ENCODE results near the gene TRMT1. TPM values are rescaled to one million over a fixed set of nuclear protein-coding genes. Genes with fewer than 3 reads are reported as not detected.

Gene TRMT1
- total RNA-seq, 1 experiment from 2014 or later, result 35.9 TPM

- H3K9ac ChIP-seq (ENCODE audit: low read length), result no peak overlapping the region
These were observed 44.9 kb downstream of the TRMT1 start for GRCh38 chr19:13071444-13072187.

DNA sequence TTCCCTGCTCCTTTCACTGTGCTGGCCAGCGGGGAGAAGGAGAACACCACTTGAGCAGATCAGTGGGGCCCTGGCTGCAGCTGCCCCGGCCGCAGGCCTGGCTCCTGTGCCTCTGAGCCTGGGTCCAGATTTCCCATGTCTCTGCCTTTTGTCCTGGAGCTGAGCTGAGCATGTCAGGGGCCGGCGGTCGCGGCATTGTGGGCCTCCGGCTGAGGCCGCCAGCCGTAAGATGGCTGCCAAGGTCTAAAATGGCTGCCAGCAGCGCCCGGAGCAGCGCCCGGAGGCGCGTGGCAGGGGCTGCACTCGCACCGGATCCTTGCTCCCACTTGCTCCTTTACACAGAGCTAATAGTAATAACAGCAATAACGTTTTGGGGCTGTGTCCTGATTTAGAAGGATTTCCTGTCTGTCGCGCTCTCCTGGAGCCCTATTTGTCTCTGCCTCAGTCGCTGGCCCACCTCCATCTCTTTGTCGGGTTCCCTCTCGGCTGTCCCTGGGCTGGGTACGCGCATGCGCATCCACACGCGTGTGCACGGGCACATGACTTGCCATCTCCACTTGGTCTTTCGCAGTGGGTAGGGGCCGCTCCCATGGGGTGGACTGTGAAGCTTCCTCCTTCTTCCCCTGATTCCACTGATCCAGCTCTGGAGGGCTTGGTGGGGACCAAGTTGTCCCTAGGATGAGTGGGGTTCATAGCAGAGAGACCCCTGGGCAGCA is 46.0 kb downstream of the TRMT1 start:
- H3K27me3 ChIP-seq (ENCODE audit: low read length), result no peaks in the 10 kb centered on the region
- H3K9me3 ChIP-seq (ENCODE audit: low read length), result no peaks in the 10 kb centered on the region
- no peaks in the 10 kb centered on the region for H4K20me1 ChIP-seq (ENCODE audit: insufficient read depth, low read depth, low read length)
- H3K36me3 ChIP-seq (ENCODE audit: insufficient read depth, low read length), result no peaks in the 10 kb centered on the region
- no peak overlapping the region for H3K4me2 ChIP-seq (ENCODE audit: low read depth, low read length, poor library complexity, severe bottlenecking)
- no peaks in the 10 kb centered on the region for H3K4me1 ChIP-seq (ENCODE audit: low read length)
- H3K9me2 ChIP-seq (replicated peaks; ENCODE audit: insufficient read depth, low read length), result no peaks in the 10 kb centered on the region
- H3K9ac ChIP-seq (ENCODE audit: low read length), result no peak overlapping the region
- no peak overlapping the region for H2AFZ ChIP-seq (ENCODE audit: low read length)
- H3K79me2 ChIP-seq (ENCODE audit: low read length), result no peaks in the 10 kb centered on the region
- DNase-seq, result no peak
- no peak overlapping the region for H3K27ac ChIP-seq (ENCODE audit: low read length)
- no peak overlapping the region for H3K4me3 ChIP-seq (ENCODE audit: low read length)

More at GRCh38 chr19:13071444-13072187, 44.9 kb downstream of the TRMT1 start:
- no peak overlapping the region for H3K27ac ChIP-seq (ENCODE audit: low read length)
- no peaks in the 10 kb centered on the region for H3K36me3 ChIP-seq (ENCODE audit: insufficient read depth, low read length)
- no peaks in the 10 kb centered on the region for H4K20me1 ChIP-seq (ENCODE audit: insufficient read depth, low read depth, low read length)
- no peak for DNase-seq
- no peaks in the 10 kb centered on the region for H3K9me3 ChIP-seq (ENCODE audit: low read length)
- H3K4me1 ChIP-seq (ENCODE audit: low read length), result no peaks in the 10 kb centered on the region
- H3K4me3 ChIP-seq (ENCODE audit: low read length), result no peak overlapping the region
- no peaks in the 10 kb centered on the region for H3K27me3 ChIP-seq (ENCODE audit: low read length)
- no peaks in the 10 kb centered on the region for H3K79me2 ChIP-seq (ENCODE audit: low read length)
- no peaks in the 10 kb centered on the region for H3K9me2 ChIP-seq (replicated peaks; ENCODE audit: insufficient read depth, low read length)
- H2AFZ ChIP-seq (ENCODE audit: low read length), result no peak overlapping the region
- no peak overlapping the region for H3K4me2 ChIP-seq (ENCODE audit: low read depth, low read length, poor library complexity, severe bottlenecking)

DNA sequence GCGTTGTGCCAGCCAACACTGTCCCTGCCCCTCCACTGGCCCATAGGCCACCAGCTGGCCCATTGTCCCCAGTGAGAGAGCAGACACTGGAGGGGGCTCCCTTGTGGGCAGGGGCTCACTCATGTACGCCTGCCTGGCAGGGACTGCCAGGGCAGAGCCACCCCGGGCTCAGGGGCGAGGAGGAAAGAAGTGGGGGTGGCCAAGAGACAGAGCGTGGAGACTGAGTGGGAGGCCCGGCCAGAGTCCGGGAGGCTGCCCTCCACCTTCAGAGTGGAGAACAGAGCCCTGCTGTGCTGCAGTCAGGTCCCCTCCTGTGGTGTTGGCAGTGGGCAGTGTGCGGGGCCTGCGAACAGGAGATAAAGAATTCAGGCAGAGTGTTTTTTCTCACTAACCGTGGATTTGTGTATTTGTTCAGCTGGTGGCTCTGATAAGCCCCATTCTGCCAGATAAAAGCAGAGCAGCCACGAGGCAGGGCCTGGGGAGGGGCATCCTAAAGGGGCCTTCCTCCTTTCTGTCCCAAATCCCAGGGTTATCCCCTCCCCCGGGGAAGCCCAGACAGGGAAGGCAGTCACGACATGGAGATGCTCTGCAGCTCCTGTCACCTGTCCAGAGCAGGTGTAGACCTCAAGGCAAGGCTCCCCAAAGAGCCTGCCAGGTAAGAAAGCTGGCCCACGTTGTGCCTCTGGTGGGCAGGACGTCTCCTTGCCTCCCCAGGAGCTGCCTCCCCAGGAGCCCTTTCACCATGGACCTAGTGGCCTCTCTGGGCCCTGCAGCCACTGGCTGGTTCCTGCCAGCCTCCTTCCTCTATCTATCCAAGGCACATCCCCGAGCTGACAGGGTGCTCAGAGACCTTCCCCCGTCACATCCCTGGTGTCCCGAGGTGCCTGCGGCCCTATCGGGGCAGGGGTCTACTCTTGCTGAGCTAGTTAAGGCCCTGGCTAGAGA is 46.9 kb downstream of the TRMT1 start:
- Histone ChIP-seq H3K9ac (ENCODE audit: low read length) (no peak overlapping the region), H2AFZ (ENCODE audit: low read length) (no peak overlapping the region), H3K4me1 (ENCODE audit: low read length) (no peaks in the 10 kb centered on the region), H3K4me3 (ENCODE audit: low read length) (no peak overlapping the region), H3K27me3 (ENCODE audit: low read length) (no peaks in the 10 kb centered on the region), H4K20me1 (ENCODE audit: insufficient read depth, low read depth, low read length) (no peaks in the 10 kb centered on the region), H3K79me2 (ENCODE audit: low read length) (no peaks in the 10 kb centered on the region), H3K9me2 (replicated peaks; ENCODE audit: insufficient read depth, low read length) (no peaks in the 10 kb centered on the region), H3K36me3 (ENCODE audit: insufficient read depth, low read length) (no peaks in the 10 kb centered on the region), H3K4me2 (ENCODE audit: low read depth, low read length, poor library complexity, severe bottlenecking) (no peak overlapping the region), H3K9me3 (ENCODE audit: low read length) (no peaks in the 10 kb centered on the region), H3K27ac (ENCODE audit: low read length) (no peak overlapping the region)
- DNase-seq, result no peak

DNA sequence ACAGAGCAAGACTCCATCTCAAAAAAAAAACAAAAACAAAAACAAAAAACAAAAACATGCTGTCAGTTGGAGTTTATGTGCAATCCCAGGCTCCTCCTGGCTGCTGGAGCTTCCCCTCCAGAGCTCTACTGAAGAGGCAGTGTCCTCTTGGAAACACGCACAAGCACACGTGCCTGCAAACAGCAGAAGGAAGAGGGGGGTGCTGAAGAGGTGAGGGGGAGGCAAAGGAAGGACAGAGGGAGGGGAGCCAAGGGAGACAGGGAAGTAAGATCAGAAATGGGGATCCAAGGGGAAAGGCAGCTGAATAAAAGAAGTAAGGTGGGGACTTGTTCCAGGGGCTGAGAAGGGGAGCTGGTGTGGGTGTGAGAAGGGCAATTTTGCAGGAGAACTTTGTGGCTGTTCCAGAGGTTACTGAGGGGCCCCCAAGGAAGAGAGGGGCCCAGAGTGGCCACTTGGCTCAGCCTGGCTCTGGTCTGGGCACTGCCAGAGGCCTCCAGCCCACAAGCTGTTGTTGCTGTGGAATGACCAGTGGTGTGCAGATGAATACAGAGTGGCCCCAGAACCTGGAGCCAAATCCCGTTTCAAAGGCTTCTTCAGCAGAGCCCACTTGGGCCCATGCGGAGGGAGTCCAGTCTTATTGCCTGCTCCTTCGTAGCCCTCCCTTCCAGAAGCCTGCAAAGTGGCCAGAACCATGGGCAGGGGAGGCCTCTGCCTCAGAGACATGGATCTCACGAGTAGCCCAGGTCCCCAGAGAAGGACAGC is 48.3 kb downstream of the TRMT1 start:
- no peak overlapping the region for H3K4me3 ChIP-seq (ENCODE audit: low read length)
- H3K79me2 ChIP-seq (ENCODE audit: low read length), result no peaks in the 10 kb centered on the region
- H3K9ac ChIP-seq (ENCODE audit: low read length), result no peak overlapping the region
- no peaks in the 10 kb centered on the region for H3K36me3 ChIP-seq (ENCODE audit: insufficient read depth, low read length)
- H2AFZ ChIP-seq (ENCODE audit: low read length), result no peak overlapping the region
- no peaks in the 10 kb centered on the region for H3K9me2 ChIP-seq (replicated peaks; ENCODE audit: insufficient read depth, low read length)
- no peak overlapping the region for H3K27ac ChIP-seq (ENCODE audit: low read length)
- no peaks in the 10 kb centered on the region for H3K4me1 ChIP-seq (ENCODE audit: low read length)
- no peak overlapping the region for H3K4me2 ChIP-seq (ENCODE audit: low read depth, low read length, poor library complexity, severe bottlenecking)
- DNase-seq, result no peak
- no peaks in the 10 kb centered on the region for H4K20me1 ChIP-seq (ENCODE audit: insufficient read depth, low read depth, low read length)
- H3K9me3 ChIP-seq (ENCODE audit: low read length), result no peaks in the 10 kb centered on the region
- H3K27me3 ChIP-seq (ENCODE audit: low read length), result no peaks in the 10 kb centered on the region

DNA sequence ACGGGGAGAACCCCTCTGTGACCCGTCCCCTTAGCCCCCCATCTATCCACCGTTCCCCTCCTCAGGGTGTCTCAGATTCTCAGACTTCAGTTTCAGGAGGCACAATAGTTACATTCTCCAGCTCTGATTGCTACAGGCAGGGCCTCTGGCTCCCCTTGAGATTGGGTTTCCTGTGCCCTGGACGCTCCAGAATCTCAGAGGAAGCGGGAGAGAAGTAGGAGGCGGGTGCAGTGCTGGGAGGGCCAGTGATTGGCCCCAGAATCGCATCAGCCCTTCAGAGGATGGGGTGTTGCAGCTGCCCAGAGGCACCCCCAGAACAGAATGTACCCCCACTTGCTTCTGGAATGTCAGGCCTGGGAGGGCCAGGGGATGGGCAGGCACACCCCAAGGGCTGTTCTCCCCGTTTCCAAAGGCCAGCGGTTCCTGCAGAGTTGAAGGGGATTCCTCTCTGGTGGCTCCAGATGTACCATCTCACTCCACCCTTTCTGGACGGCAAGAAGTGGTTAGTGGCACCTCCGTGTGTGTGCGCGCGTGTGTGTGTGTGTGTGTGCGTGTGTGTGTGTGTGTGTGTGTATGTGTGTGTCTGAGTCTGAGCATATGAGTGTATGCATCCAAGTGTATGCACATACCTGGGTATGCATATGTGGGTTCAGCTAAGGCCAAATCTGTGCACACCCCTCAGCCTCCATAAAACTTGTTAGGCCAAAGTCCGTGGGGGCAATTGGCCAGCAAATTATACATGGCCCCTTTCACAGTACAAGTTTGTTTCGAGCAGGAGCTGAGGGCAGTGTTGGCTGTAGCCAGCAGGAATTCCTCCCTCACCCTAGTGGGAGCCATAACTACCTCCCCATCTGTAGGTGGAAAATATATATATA is 49.4 kb downstream of the TRMT1 start:
- no peaks in the 10 kb centered on the region for H3K27me3 ChIP-seq (ENCODE audit: low read length)
- H3K9me3 ChIP-seq (ENCODE audit: low read length), result no peaks in the 10 kb centered on the region
- H3K36me3 ChIP-seq (ENCODE audit: insufficient read depth, low read length), result no peaks in the 10 kb centered on the region
- no peak overlapping the region for H3K27ac ChIP-seq (ENCODE audit: low read length)
- H3K4me1 ChIP-seq (ENCODE audit: low read length), result no peaks in the 10 kb centered on the region
- H3K79me2 ChIP-seq (ENCODE audit: low read length), result no peaks in the 10 kb centered on the region
- H4K20me1 ChIP-seq (ENCODE audit: insufficient read depth, low read depth, low read length), result no peaks in the 10 kb centered on the region
- no peak for DNase-seq
- no peak overlapping the region for H2AFZ ChIP-seq (ENCODE audit: low read length)
- H3K4me2 ChIP-seq (ENCODE audit: low read depth, low read length, poor library complexity, severe bottlenecking), result no peak overlapping the region
- no peak overlapping the region for H3K9ac ChIP-seq (ENCODE audit: low read length)
- no peak overlapping the region for H3K4me3 ChIP-seq (ENCODE audit: low read length)
- H3K9me2 ChIP-seq (replicated peaks; ENCODE audit: insufficient read depth, low read length), result no peaks in the 10 kb centered on the region

DNA sequence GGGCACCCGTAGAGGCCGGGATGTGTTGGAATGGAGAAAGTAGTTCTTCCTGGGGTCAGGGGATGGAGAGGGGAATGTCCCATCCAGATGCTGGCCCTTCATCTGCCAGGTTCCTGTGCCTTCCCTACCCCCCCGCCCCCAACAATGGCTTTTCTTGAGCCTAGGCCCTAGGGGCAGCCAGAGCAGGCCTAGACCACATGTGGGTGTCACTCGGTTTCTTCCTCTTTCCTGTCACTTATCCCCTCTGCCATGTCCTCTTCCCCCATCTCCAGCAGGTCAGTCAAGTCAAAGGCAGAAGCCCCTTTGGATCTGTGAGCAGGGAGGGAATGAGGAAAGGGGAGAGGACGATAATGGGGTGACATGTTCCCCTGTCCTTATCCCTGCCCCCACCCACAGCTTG is 50.3 kb downstream of the TRMT1 start:
- Histone ChIP-seq H3K4me2 (ENCODE audit: low read depth, low read length, poor library complexity, severe bottlenecking) (no peak overlapping the region), H3K9me2 (replicated peaks; ENCODE audit: insufficient read depth, low read length) (no peaks in the 10 kb centered on the region), H3K9me3 (ENCODE audit: low read length) (no peaks in the 10 kb centered on the region), H3K4me1 (ENCODE audit: low read length) (peaks cover 3% of the 10 kb centered on the region), H3K27ac (ENCODE audit: low read length) (no peak overlapping the region), H3K4me3 (ENCODE audit: low read length) (no peak overlapping the region), H3K36me3 (ENCODE audit: insufficient read depth, low read length) (no peaks in the 10 kb centered on the region), H3K79me2 (ENCODE audit: low read length) (no peaks in the 10 kb centered on the region), H4K20me1 (ENCODE audit: insufficient read depth, low read depth, low read length) (no peaks in the 10 kb centered on the region), H3K9ac (ENCODE audit: low read length) (no peak overlapping the region), H2AFZ (ENCODE audit: low read length) (no peak overlapping the region), H3K27me3 (ENCODE audit: low read length) (no peaks in the 10 kb centered on the region)
- DNase-seq, result no peak

DNA sequence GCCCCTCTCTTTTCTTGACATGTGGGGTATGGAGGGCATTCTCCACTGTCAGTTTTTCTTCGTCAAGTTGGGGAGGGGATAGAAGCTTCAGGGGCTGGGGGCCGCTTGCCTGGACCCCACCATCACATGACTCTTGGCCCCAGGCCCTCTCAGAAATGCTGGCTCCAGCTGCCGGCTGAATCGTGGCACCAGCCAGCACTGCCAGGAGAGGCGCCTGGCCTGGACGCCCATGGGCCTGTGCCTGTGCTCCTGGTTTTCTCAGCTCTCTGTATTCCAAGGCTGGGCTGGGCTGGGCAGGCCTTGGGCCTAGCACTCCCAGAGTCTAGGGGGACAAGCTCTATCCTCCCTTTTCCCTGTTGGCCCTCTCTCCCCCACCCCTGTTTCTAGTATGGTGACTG is 52.4 kb downstream of the TRMT1 start:
- peaks cover 6% of the 10 kb centered on the region for H3K4me1 ChIP-seq (ENCODE audit: low read length)
- no peak overlapping the region for H3K4me3 ChIP-seq (ENCODE audit: low read length)
- H3K4me2 ChIP-seq (ENCODE audit: low read depth, low read length, poor library complexity, severe bottlenecking), result no peak overlapping the region
- no peaks in the 10 kb centered on the region for H3K9me2 ChIP-seq (replicated peaks; ENCODE audit: insufficient read depth, low read length)
- H3K79me2 ChIP-seq (ENCODE audit: low read length), result no peaks in the 10 kb centered on the region
- H3K27me3 ChIP-seq (ENCODE audit: low read length), result no peaks in the 10 kb centered on the region
- no peak overlapping the region for H3K9ac ChIP-seq (ENCODE audit: low read length)
- H4K20me1 ChIP-seq (ENCODE audit: insufficient read depth, low read depth, low read length), result no peaks in the 10 kb centered on the region
- no peak overlapping the region for H3K27ac ChIP-seq (ENCODE audit: low read length)
- no peaks in the 10 kb centered on the region for H3K36me3 ChIP-seq (ENCODE audit: insufficient read depth, low read length)
- no peak for DNase-seq
- no peaks in the 10 kb centered on the region for H3K9me3 ChIP-seq (ENCODE audit: low read length)
- H2AFZ ChIP-seq (ENCODE audit: low read length), result no peak overlapping the region

All from Karpas-422 (cell line).